Mucosa of descending colon (tissue), 3 donors: Measurements from ENCODE around the gene COLEC11. TPM values are rescaled to one million over a fixed set of nuclear protein-coding genes. Genes with fewer than 3 reads are reported as not detected.

ENCODE experiments used
- ATAC-seq: fragments of 200-7000 bp; cut with Tn5 transposase; one replicate; pipeline ENCODE4 v1.9.1; 2020; ENCODE audit warnings: mild to moderate bottlenecking, moderate library complexity
- DNase-seq, 3 donors: peaks; one replicate each; pipeline ENCODE4 v3.0.0-alpha.2; 2020
- H3K36me3 ChIP-seq: fragments of 200-600 bp; one replicate; pipeline ENCODE4 v1.8.0; 2021; ENCODE audit warnings: low read depth, mild to moderate bottlenecking
- H3K4me1 ChIP-seq: fragments of 200-600 bp; one replicate; pipeline ENCODE4 v1.8.0; 2021; ENCODE audit warnings: low read depth, mild to moderate bottlenecking
- H3K4me3 ChIP-seq: fragments of 200-600 bp; one replicate; pipeline ENCODE4 v1.8.0; 2021; ENCODE audit warnings: mild to moderate bottlenecking
- H3K9me3 ChIP-seq: fragments of 200-600 bp; one replicate; pipeline ENCODE4 v1.8.0; 2021; ENCODE audit warnings: mild to moderate bottlenecking
- CTCF ChIP-seq: fragments of 200-600 bp; IDR thresholded peaks from one replicate; pipeline ENCODE4 v1.8.0; 2022; ENCODE audit warnings: antibody characterized with exemption, mild to moderate bottlenecking
- intact Hi-C, 2 donors: fragments of 100-400 bp; cut with DNase I in 1 of 2; cut with micrococcal nuclease in 1 of 2; formaldehyde crosslinking; loops; one replicate each; pipeline versions ENCODE4 v1.11.0 to v1.11.1; 2022; cut with DNase I, micrococcal nuclease
- total RNA-seq, 3 donors: library from RNA; stranded (reverse); fragmentation: NEBNext Ultra II Directional in 2 of 3; extraction: Animal tissue kit (Norgen Biotek cat#: 25700) in 2 of 3; gene quantifications; one replicate each; pipeline versions ENCODE4 v1.2.1 to v1.2.4, GENCODE V29; 2021 to 2023
- donor health status: DM: no; HTN: no; CAD: no; lungs with moderate emphysema.
- donor health status: DM: no; HTN: no; CAD: no.
- donor health status: DM: no; HTN: yes; CAD: no.

The COLEC11 gene
- total RNA-seq, 3 donors from 2014 or later = 0.35 to 2.2 (median 1.6) TPM

GRCh38 chr2:3680548-3681345, 85.8 kb downstream of the COLEC11 start:
- intact Hi-C loops = no loop called here
- Histone ChIP-seq H3K9me3 (no peaks in the 10 kb centered on the region), H3K36me3 (no peaks in the 10 kb centered on the region), H3K4me3 (no peak overlapping the region), H3K4me1 (no peaks in the 10 kb centered on the region)
- no peak for TF ChIP-seq CTCF
- DNase-seq (no peak), ATAC-seq (no peak)

- DNase-seq = no peak
- H3K9me3 ChIP-seq = no peaks in the 10 kb centered on the region
- intact Hi-C loops = no loop called here
- no peak for ATAC-seq
- no peaks in the 10 kb centered on the region for H3K36me3 ChIP-seq
- TF ChIP-seq CTCF = no peak
- H3K4me1 ChIP-seq = no peaks in the 10 kb centered on the region
- H3K4me3 ChIP-seq = no peak overlapping the region
Measured at GRCh38 chr2:3681625-3682024, 86.7 kb downstream of the COLEC11 start.

GRCh38 chr2:3682811-3683210, 87.9 kb downstream of the COLEC11 start:
- Histone ChIP-seq H3K4me1 (no peaks in the 10 kb centered on the region), H3K9me3 (no peaks in the 10 kb centered on the region), H3K36me3 (no peaks in the 10 kb centered on the region), H3K4me3 (no peak overlapping the region)
- intact Hi-C loops = no loop called here
- ATAC-seq (no peak), DNase-seq (no peak)
- no peak for TF ChIP-seq CTCF

GRCh38 chr2:3683748-3684454, 89.0 kb downstream of the COLEC11 start:
- no peaks in the 10 kb centered on the region for H3K9me3 ChIP-seq
- no peaks in the 10 kb centered on the region for H3K36me3 ChIP-seq
- DNase-seq = no peak
- intact Hi-C loops = no loop called here
- no peak for TF ChIP-seq CTCF
- no peaks in the 10 kb centered on the region for H3K4me1 ChIP-seq
- no peak overlapping the region for H3K4me3 ChIP-seq
- ATAC-seq = no peak

GRCh38 chr2:3689998-3690748, 95.3 kb downstream of the COLEC11 start:
- no peak for TF ChIP-seq CTCF
- H3K4me1 ChIP-seq = no peaks in the 10 kb centered on the region
- no peak overlapping the region for H3K4me3 ChIP-seq
- no peak for ATAC-seq
- DNase-seq = no peak
- intact Hi-C loops = no loop called here
- no peaks in the 10 kb centered on the region for H3K36me3 ChIP-seq
- peaks cover 6% of the 10 kb centered on the region for H3K9me3 ChIP-seq
